ENCODE results near the gene CRACDL.
A peak's percentile ranks its signal among the peaks of the same experiment; 100 is the strongest.

CRACDL gene

DNA sequence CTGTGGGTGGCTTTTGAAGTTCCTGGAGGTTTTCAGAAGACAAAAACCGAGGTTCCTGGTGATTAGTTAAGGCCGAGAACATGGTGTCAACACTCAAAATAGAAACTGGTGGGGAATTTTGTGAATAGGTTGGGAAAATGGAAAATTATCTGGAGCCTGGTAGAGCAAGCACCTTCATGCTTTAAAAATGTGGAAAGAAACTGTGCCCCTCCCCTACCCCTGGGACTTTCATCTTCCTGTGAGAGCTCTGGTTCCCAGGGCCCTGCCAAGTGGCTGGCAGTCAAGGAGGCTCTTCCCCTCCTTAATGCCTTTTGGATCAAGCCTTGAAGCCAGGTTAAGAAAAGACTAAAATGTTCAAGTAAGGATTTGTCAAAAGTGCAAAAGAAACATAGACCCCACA is 1.9 kb upstream of the CRACDL start:
- peaks cover 25% of the 10 kb centered on the region for H3K27me3 ChIP-seq (ENCODE audit: insufficient read depth, poor library complexity, severe bottlenecking)
- DNase-seq (ENCODE audit: low read depth in 1 of 2, low spot score in 1 of 2), result no peak
- TF ChIP-seq SPI1 (IDR thresholded peaks at IDR 0.05; ENCODE audit: borderline replicate concordance, low read depth) (no peak), GABPA (IDR thresholded peaks at IDR 0.05; ENCODE audit: low read depth) (no peak)
- TF ChIP-seq, protein P1, sequence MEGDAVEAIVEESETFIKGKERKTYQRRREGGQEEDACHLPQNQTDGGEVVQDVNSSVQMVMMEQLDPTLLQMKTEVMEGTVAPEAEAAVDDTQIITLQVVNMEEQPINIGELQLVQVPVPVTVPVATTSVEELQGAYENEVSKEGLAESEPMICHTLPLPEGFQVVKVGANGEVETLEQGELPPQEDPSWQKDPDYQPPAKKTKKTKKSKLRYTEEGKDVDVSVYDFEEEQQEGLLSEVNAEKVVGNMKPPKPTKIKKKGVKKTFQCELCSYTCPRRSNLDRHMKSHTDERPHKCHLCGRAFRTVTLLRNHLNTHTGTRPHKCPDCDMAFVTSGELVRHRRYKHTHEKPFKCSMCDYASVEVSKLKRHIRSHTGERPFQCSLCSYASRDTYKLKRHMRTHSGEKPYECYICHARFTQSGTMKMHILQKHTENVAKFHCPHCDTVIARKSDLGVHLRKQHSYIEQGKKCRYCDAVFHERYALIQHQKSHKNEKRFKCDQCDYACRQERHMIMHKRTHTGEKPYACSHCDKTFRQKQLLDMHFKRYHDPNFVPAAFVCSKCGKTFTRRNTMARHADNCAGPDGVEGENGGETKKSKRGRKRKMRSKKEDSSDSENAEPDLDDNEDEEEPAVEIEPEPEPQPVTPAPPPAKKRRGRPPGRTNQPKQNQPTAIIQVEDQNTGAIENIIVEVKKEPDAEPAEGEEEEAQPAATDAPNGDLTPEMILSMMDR (IDR thresholded peaks at IDR 0.05; ENCODE audit: insufficient read depth, low read length), result no peak

DNA sequence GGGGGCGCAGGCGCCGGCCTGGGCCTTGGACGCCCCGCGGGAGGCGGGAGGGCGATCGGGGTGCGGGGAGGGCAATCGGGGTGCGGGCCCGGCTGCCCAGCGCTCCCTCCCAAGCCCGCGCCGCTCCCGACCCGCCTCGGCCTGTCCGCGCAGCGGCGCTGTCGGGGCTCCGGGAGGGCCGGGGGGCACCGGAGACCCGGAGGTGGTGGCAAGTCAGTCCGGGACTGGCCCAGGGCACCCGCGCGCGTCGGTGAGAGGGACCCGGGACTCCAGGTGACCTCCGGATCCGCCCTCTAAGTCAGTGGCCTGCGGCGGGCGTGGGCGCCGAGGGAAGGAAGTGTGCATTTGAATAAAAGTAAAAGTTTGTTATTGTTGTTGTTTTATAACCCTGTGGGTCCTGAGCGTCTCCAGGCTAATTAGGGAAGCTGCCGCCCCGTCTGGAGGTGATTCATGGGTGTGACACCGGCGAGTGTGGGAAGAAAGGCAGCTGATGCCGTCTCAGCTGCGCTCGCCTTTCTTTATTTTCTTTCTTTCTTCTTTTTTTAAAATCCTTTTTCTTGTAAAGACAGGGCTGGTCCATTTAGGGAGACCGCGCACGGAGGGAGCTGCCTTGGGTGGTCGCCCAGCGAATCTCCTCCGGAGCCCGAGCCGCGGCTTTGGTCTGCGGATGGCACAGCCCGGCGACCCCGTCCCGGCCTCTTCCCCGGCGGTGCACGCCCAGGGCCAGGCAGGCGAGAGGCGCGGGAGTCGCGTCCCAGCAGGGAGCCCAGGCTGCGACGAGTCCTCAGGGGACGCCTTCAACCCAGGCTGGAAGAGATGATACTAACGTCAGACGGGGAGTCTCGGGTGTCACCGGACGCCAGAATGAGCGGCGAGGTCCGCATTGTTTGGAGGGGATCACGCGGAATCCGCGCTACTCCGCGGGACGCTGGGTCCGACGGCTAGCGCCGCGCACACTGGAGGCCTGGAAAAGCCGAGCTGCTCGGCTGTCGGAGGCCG is 627 bp upstream of the CRACDL start:
- Histone ChIP-seq H3K27me3 (ENCODE audit: insufficient read depth, poor library complexity, severe bottlenecking) (peaks cover 25% of the 10 kb centered on the region), H3K4me3 (replicated peaks; ENCODE audit: insufficient read depth, low read length) (peak overlapping the region; percentile 43), H3K27ac (replicated peaks) (no peak overlapping the region)
- DNase-seq (ENCODE audit: low read depth in 1 of 2, low spot score in 1 of 2), result peak; percentile 22 to 37
- TF ChIP-seq, protein P2, sequence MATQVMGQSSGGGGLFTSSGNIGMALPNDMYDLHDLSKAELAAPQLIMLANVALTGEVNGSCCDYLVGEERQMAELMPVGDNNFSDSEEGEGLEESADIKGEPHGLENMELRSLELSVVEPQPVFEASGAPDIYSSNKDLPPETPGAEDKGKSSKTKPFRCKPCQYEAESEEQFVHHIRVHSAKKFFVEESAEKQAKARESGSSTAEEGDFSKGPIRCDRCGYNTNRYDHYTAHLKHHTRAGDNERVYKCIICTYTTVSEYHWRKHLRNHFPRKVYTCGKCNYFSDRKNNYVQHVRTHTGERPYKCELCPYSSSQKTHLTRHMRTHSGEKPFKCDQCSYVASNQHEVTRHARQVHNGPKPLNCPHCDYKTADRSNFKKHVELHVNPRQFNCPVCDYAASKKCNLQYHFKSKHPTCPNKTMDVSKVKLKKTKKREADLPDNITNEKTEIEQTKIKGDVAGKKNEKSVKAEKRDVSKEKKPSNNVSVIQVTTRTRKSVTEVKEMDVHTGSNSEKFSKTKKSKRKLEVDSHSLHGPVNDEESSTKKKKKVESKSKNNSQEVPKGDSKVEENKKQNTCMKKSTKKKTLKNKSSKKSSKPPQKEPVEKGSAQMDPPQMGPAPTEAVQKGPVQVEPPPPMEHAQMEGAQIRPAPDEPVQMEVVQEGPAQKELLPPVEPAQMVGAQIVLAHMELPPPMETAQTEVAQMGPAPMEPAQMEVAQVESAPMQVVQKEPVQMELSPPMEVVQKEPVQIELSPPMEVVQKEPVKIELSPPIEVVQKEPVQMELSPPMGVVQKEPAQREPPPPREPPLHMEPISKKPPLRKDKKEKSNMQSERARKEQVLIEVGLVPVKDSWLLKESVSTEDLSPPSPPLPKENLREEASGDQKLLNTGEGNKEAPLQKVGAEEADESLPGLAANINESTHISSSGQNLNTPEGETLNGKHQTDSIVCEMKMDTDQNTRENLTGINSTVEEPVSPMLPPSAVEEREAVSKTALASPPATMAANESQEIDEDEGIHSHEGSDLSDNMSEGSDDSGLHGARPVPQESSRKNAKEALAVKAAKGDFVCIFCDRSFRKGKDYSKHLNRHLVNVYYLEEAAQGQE (IDR thresholded peaks at IDR 0.05; ENCODE audit: insufficient replicate concordance, low read depth), result no peak
- TF ChIP-seq GABPA (IDR thresholded peaks at IDR 0.05; ENCODE audit: low read depth), result no peak
- TF ChIP-seq, protein P1 (IDR thresholded peaks at IDR 0.05; ENCODE audit: insufficient read depth, low read length), result no peak
- no peak for TF ChIP-seq SPI1 (IDR thresholded peaks at IDR 0.05; ENCODE audit: borderline replicate concordance, low read depth)
- TF ChIP-seq POLR2AphosphoS5 (IDR thresholded peaks at IDR 0.05; ENCODE audit: low read depth), result no peak

More for the DNA sequence above, 1.9 kb upstream of the CRACDL start:
- Histone ChIP-seq H3K27ac (replicated peaks) (no peak overlapping the region), H3K4me3 (replicated peaks; ENCODE audit: insufficient read depth, low read length) (no peak overlapping the region)

DNA sequence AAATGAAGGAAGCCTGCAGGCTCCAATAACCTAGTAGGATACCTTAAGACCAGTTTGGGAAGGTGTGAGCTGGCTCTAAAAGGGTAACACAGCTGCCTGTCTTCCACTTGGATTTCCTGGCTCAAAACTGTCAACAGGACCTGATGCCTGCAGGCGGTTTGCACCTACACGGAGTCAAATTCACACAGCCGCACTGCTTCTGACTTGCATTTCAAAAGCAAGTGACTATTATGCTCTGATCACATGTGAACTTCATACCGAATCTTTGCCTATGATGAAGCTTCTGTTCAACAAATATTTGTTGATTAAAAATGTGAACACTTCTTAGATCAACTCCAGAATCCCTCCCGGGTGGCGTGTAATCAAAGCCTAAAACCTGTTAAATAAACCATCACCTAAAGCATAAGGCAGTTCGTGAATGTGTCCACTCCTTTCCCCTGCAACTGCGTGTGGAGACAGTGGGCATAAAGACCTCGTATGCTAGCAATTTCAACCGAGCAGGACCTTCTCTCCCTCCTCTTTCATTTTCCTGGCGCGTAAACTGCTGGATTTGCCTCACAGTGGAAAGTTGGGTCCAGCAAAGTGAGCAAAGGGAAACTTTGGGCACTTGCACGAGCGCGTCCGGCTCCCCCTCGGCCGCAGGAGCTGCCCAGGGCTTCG is 784 bp downstream of the CRACDL start:
- Histone ChIP-seq H3K4me3 (replicated peaks; ENCODE audit: insufficient read depth, low read length) (no peak overlapping the region), H3K27me3 (ENCODE audit: insufficient read depth, poor library complexity, severe bottlenecking) (peaks cover 25% of the 10 kb centered on the region), H3K27ac (replicated peaks) (no peak overlapping the region)
- no peak for DNase-seq (ENCODE audit: low read depth in 1 of 2, low spot score in 1 of 2)
- no peak for TF ChIP-seq GABPA (IDR thresholded peaks at IDR 0.05; ENCODE audit: low read depth)
- TF ChIP-seq, protein P2 (IDR thresholded peaks at IDR 0.05; ENCODE audit: insufficient replicate concordance, low read depth), result no peak
- TF ChIP-seq POLR2AphosphoS5 (IDR thresholded peaks at IDR 0.05; ENCODE audit: low read depth), result no peak
- TF ChIP-seq SPI1 (IDR thresholded peaks at IDR 0.05; ENCODE audit: borderline replicate concordance, low read depth), result no peak
- TF ChIP-seq, protein P1 (IDR thresholded peaks at IDR 0.05; ENCODE audit: insufficient read depth, low read length), result no peak
